ENCODE data around the gene SERGEF.

DNA sequence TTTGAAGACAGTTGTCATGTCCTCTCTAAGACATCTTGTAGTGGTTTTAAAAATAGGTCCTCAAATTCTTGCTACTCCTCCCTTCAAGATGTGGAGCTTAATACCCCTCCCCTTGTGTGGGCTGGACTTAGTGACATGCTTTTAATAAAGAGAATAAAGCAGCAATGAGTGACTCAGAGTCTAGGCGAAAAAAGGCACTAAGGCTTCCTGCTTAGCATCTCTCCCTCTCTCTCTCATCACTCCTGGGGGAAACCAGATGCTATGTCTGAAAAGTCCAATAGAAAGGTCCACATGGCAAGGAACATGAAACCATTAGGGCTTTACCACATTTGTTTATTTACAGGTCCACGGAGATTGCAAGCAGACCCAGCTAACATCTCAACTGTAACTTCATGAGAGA lies 11.7 kb downstream of the SERGEF start:
- TF ChIP-seq POLR2A (IDR thresholded peaks at IDR 0.05) = no peak
- TF ChIP-seq, protein P1, sequence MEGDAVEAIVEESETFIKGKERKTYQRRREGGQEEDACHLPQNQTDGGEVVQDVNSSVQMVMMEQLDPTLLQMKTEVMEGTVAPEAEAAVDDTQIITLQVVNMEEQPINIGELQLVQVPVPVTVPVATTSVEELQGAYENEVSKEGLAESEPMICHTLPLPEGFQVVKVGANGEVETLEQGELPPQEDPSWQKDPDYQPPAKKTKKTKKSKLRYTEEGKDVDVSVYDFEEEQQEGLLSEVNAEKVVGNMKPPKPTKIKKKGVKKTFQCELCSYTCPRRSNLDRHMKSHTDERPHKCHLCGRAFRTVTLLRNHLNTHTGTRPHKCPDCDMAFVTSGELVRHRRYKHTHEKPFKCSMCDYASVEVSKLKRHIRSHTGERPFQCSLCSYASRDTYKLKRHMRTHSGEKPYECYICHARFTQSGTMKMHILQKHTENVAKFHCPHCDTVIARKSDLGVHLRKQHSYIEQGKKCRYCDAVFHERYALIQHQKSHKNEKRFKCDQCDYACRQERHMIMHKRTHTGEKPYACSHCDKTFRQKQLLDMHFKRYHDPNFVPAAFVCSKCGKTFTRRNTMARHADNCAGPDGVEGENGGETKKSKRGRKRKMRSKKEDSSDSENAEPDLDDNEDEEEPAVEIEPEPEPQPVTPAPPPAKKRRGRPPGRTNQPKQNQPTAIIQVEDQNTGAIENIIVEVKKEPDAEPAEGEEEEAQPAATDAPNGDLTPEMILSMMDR (IDR thresholded peaks at IDR 0.05) = no peak
